T-helper 17 cell (primary cell): ENCODE data around the gene COBL. TPM values are rescaled to one million over a fixed set of nuclear protein-coding genes. Genes with fewer than 3 reads are reported as not detected.

Experiments used
- ATAC-seq: fragments of 150-1000 bp; cut with Tn5 transposase; 2 replicates; pipeline ENCODE4 v1.10.0; 2021; ENCODE audit warnings: mild to moderate bottlenecking, moderate library complexity
- DNase-seq, 3 donors: peaks; one replicate each; pipeline versions ENCODE4 v3.0.0 to v3.0.0-alpha.2; 2020 to 2021
- H3K9me3 ChIP-seq: one replicate; pipeline ENCODE4 v1.7.0; 2013; ENCODE audit warnings: low read length, mild to moderate bottlenecking; ENCODE audit not compliant: control insufficient read depth, poor library complexity, severe bottlenecking
- H3K27ac Mint-ChIP-seq: one replicate; pipeline ENCODE4 v1.8.0; 2022; ENCODE audit warnings: mild to moderate bottlenecking, moderate library complexity, mixed read lengths
- H3K27me3 Mint-ChIP-seq: one replicate; pipeline ENCODE4 v1.8.0; 2022; ENCODE audit warnings: mixed read lengths
- H3K36me3 Mint-ChIP-seq: one replicate; pipeline ENCODE4 v1.8.0; 2022; ENCODE audit warnings: low read depth, mixed read lengths
- H3K4me1 Mint-ChIP-seq: one replicate; pipeline ENCODE4 v1.8.0; 2022; ENCODE audit warnings: mild to moderate bottlenecking, mixed read lengths
- H3K4me3 Mint-ChIP-seq: one replicate; pipeline ENCODE4 v1.8.0; 2022; ENCODE audit warnings: mild to moderate bottlenecking, moderate library complexity, mixed read lengths
- total RNA-seq, 4 donors: library from RNA in 2 of 4; stranded (reverse) in 2 of 4; gene quantifications; one replicate each; pipeline ENCODE4 v1.2.3 and lab custom pipeline; 2022 to 2026

COBL gene
- total RNA-seq, 2 donors from 2014 or later, result not detected

- Mint-ChIP-seq H3K27ac (no peak overlapping the region), H3K36me3 (peaks cover 2% of the 10 kb centered on the region)
- DNase-seq, result no peak
These were observed 186.8 kb downstream of the COBL start for GRCh38 chr7:51129527-51130472.

GRCh38 chr7:51128545-51129435 lies 187.8 kb downstream of the COBL start:
- no peaks in the 10 kb centered on the region for H3K4me1 Mint-ChIP-seq
- H3K9me3 ChIP-seq, result no peaks in the 10 kb centered on the region
- H3K27me3 Mint-ChIP-seq, result peaks cover 11% of the 10 kb centered on the region
- no peak for DNase-seq
- no peak for ATAC-seq
- H3K4me3 Mint-ChIP-seq, result no peak overlapping the region
- no peak overlapping the region for H3K27ac Mint-ChIP-seq
- peaks cover 2% of the 10 kb centered on the region for H3K36me3 Mint-ChIP-seq

More at GRCh38 chr7:51129527-51130472, 186.8 kb downstream of the COBL start:
- H3K4me3 Mint-ChIP-seq, result no peak overlapping the region
- peaks cover 11% of the 10 kb centered on the region for H3K27me3 Mint-ChIP-seq
- no peak for ATAC-seq
- H3K4me1 Mint-ChIP-seq, result no peaks in the 10 kb centered on the region
- H3K9me3 ChIP-seq, result no peaks in the 10 kb centered on the region

- ATAC-seq (no peak), DNase-seq (no peak)
- Mint-ChIP-seq H3K27ac (no peak overlapping the region), H3K4me1 (no peaks in the 10 kb centered on the region), H3K4me3 (no peak overlapping the region), H3K27me3 (peaks cover 11% of the 10 kb centered on the region), H3K36me3 (peaks cover 2% of the 10 kb centered on the region)
- H3K9me3 ChIP-seq, result no peaks in the 10 kb centered on the region
These were observed 189.0 kb downstream of the COBL start for GRCh38 chr7:51127618-51127904.

GRCh38 chr7:51126813-51127617 lies 189.6 kb downstream of the COBL start:
- Mint-ChIP-seq H3K36me3 (peaks cover 2% of the 10 kb centered on the region), H3K27ac (no peak overlapping the region), H3K4me3 (no peak overlapping the region), H3K4me1 (no peaks in the 10 kb centered on the region), H3K27me3 (peaks cover 11% of the 10 kb centered on the region)
- no peaks in the 10 kb centered on the region for H3K9me3 ChIP-seq
- no peak for DNase-seq
- no peak for ATAC-seq

- no peak overlapping the region for H3K27ac Mint-ChIP-seq
- peaks cover 15% of the 10 kb centered on the region for H3K27me3 Mint-ChIP-seq
- no peak overlapping the region for H3K4me3 Mint-ChIP-seq
- no peak for ATAC-seq
- H3K4me1 Mint-ChIP-seq, result peaks cover 1% of the 10 kb centered on the region
- peaks cover 2% of the 10 kb centered on the region for H3K36me3 Mint-ChIP-seq
- H3K9me3 ChIP-seq, result no peaks in the 10 kb centered on the region
- no peak for DNase-seq
These were observed 190.3 kb downstream of the COBL start for GRCh38 chr7:51126324-51126723.

- no peaks in the 10 kb centered on the region for H3K9me3 ChIP-seq
- DNase-seq, result no peak
- H3K4me3 Mint-ChIP-seq, result no peak overlapping the region
- H3K4me1 Mint-ChIP-seq, result peaks cover 7% of the 10 kb centered on the region
- peaks cover 17% of the 10 kb centered on the region for H3K27me3 Mint-ChIP-seq
- peaks cover 2% of the 10 kb centered on the region for H3K36me3 Mint-ChIP-seq
- ATAC-seq, result no peak
- H3K27ac Mint-ChIP-seq, result no peak overlapping the region
These were observed 192.3 kb downstream of the COBL start for GRCh38 chr7:51124321-51124720.

GRCh38 chr7:51123322-51124019 lies 193.1 kb downstream of the COBL start:
- no peak for DNase-seq
- Mint-ChIP-seq H3K27me3 (peaks cover 17% of the 10 kb centered on the region), H3K36me3 (peaks cover 2% of the 10 kb centered on the region), H3K4me1 (peaks cover 7% of the 10 kb centered on the region), H3K4me3 (no peak overlapping the region), H3K27ac (no peak overlapping the region)
- H3K9me3 ChIP-seq, result no peaks in the 10 kb centered on the region
- ATAC-seq, result peak; percentile 28

GRCh38 chr7:51121931-51122425 lies 194.6 kb downstream of the COBL start:
- no peaks in the 10 kb centered on the region for H3K9me3 ChIP-seq
- peaks cover 19% of the 10 kb centered on the region for H3K27me3 Mint-ChIP-seq
- peaks cover 7% of the 10 kb centered on the region for H3K4me1 Mint-ChIP-seq
- no peaks in the 10 kb centered on the region for H3K36me3 Mint-ChIP-seq
- ATAC-seq, result no peak
- peak overlapping the region; percentile 45 for H3K4me3 Mint-ChIP-seq
- H3K27ac Mint-ChIP-seq, result peak overlapping the region; percentile 29
- DNase-seq, result no peak

- Mint-ChIP-seq H3K27me3 (peaks cover 14% of the 10 kb centered on the region), H3K36me3 (no peaks in the 10 kb centered on the region), H3K4me3 (peak overlapping the region; percentile 45), H3K27ac (peak overlapping the region; percentile 29), H3K4me1 (peaks cover 7% of the 10 kb centered on the region)
- ATAC-seq (peak; percentile 49), DNase-seq (no peak)
- no peaks in the 10 kb centered on the region for H3K9me3 ChIP-seq
These were observed 195.4 kb downstream of the COBL start for GRCh38 chr7:51121036-51121790.

GRCh38 chr7:51118628-51119027 lies 198.0 kb downstream of the COBL start:
- DNase-seq (no peak), ATAC-seq (no peak)
- no peaks in the 10 kb centered on the region for H3K9me3 ChIP-seq
- Mint-ChIP-seq H3K36me3 (no peaks in the 10 kb centered on the region), H3K4me1 (peaks cover 7% of the 10 kb centered on the region), H3K27ac (no peak overlapping the region), H3K4me3 (no peak overlapping the region), H3K27me3 (peaks cover 14% of the 10 kb centered on the region)

GRCh38 chr7:51114501-51114900 lies 202.1 kb downstream of the COBL start:
- peaks cover 2% of the 10 kb centered on the region for H3K4me1 Mint-ChIP-seq
- ATAC-seq, result no peak

GRCh38 chr7:51113962-51114361 lies 202.6 kb downstream of the COBL start:
- H3K27me3 Mint-ChIP-seq, result peaks cover 9% of the 10 kb centered on the region
- DNase-seq (no peak), ATAC-seq (no peak)
- no peak overlapping the region for H3K4me3 Mint-ChIP-seq
- H3K9me3 ChIP-seq, result no peaks in the 10 kb centered on the region
- H3K36me3 Mint-ChIP-seq, result peaks cover 2% of the 10 kb centered on the region
- peaks cover 2% of the 10 kb centered on the region for H3K4me1 Mint-ChIP-seq
- no peak overlapping the region for H3K27ac Mint-ChIP-seq

More at GRCh38 chr7:51114501-51114900, 202.1 kb downstream of the COBL start:
- no peak overlapping the region for H3K4me3 Mint-ChIP-seq
- peaks cover 9% of the 10 kb centered on the region for H3K27me3 Mint-ChIP-seq
- peaks cover 2% of the 10 kb centered on the region for H3K36me3 Mint-ChIP-seq
- no peak overlapping the region for H3K27ac Mint-ChIP-seq
- no peaks in the 10 kb centered on the region for H3K9me3 ChIP-seq
- DNase-seq, result no peak
